HepG2 (cell line): ENCODE results near the gene FBXO5. TPM values are rescaled to one million over a fixed set of nuclear protein-coding genes. Genes with fewer than 3 reads are reported as not detected.
A peak's percentile ranks its signal among the peaks of the same experiment; 100 is the strongest.

Source experiments
- ATAC-seq: fragments of 200-7000 bp; cut with Tn5 transposase; 3 replicates; pipeline ENCODE4 v1.9.1; 2020; ENCODE audit warnings: mild to moderate bottlenecking, moderate library complexity
- BruUV-seq: library from RNA; stranded (reverse); fragments of 400-500 nt; replicated peaks from 2 replicates; lab custom pipeline; 2021; lab: Mats Ljungman, UMichigan
- CTCF ChIA-PET: fragments of 300-600 bp; formaldehyde crosslinking; extraction: SDS; loops from one replicate; lab custom pipeline; 2021; ENCODE audit warnings: low total read pairs, inconsistent platforms, low intra/inter-chr PET ratio; lab: Yijun Ruan, JAX
- POLR2A ChIA-PET: fragments of 350-600 bp; sonication (Branson Sonifier 250); formaldehyde crosslinking; loops from one replicate; lab custom pipeline; 2020; ENCODE audit warnings: antibody characterized with exemption, inconsistent platforms; lab: Yijun Ruan, JAX
- DNase-seq: peaks from one replicate; pipeline ENCODE4 v3.0.0-alpha.2; 2015; ENCODE audit warnings: low spot score
- FAIRE-seq: peaks from 3 replicates; lab custom pipeline; 2011; peaks lifted over from hg19 to GRCh38; lab: Jason Lieb, UNC
- H2AFZ ChIP-seq: one replicate; pipeline ENCODE4 v1.6.1; 2011; ENCODE audit warnings: low read length, inconsistent platforms
- H3K27ac ChIP-seq: fragments of 300-600 bp; 3 replicates; pipeline ENCODE4 v1.8.0; 2011; ENCODE audit warnings: mixed run types, mild to moderate bottlenecking, mixed read lengths, low read length, inconsistent platforms; ENCODE audit not compliant: insufficient read depth; ENCODE audit errors: extremely low read length
- H3K27me3 ChIP-seq, 2 experiments: fragments of 200-600 bp in 1 of 2; 2 replicates in 1 of 2; 3 replicates in 1 of 2; pipeline versions ENCODE4 v1.6.0 to v1.8.0; 2011; ENCODE audit warnings: low read length in 2 of 2, mild to moderate bottlenecking in 2 of 2, moderate library complexity in 2 of 2, inconsistent platforms in 1 of 2; ENCODE audit not compliant: insufficient read depth in 2 of 2, control insufficient read depth in 1 of 2
- H3K36me3 ChIP-seq, 2 experiments: fragments of 200-600 bp in 1 of 2; replicated peaks in 1 of 2; 2 replicates in 1 of 2; 3 replicates in 1 of 2; pipeline versions ENCODE4 v1.5.1 to v1.8.0; 2011; ENCODE audit warnings: low read length in 2 of 2, inconsistent platforms in 1 of 2; ENCODE audit not compliant: insufficient read depth in 2 of 2, control insufficient read depth in 1 of 2
- H3K4me1 ChIP-seq: 2 replicates; pipeline ENCODE4 v1.5.1; 2012; ENCODE audit warnings: low read length, inconsistent platforms; ENCODE audit not compliant: insufficient read depth
- H3K4me2 ChIP-seq: 2 replicates; pipeline ENCODE4 v1.6.0; 2011; ENCODE audit warnings: low read depth, low read length, inconsistent platforms
- H3K4me3 ChIP-seq, 3 experiments: fragments of 200-600 bp in 1 of 3; sonication (generic), shearing (Covaris generic) in 1 of 3; replicated peaks in 1 of 3; 2 replicates each; pipeline ENCODE4 v1.5.1; 2011 to 2016; ENCODE audit warnings: low read length in 3 of 3, inconsistent platforms in 2 of 3, low read depth in 2 of 3, mild to moderate bottlenecking in 2 of 3, control low read depth in 1 of 3, mixed read lengths in 1 of 3; ENCODE audit not compliant: insufficient read depth in 1 of 3
- H3K79me2 ChIP-seq: one replicate; pipeline ENCODE4 v1.6.1; 2011; ENCODE audit warnings: low read length, inconsistent platforms; ENCODE audit not compliant: insufficient read depth
- H3K9ac ChIP-seq: 2 replicates; pipeline ENCODE4 v1.6.0; 2011; ENCODE audit warnings: mild to moderate bottlenecking, low read depth, low read length, inconsistent platforms; ENCODE audit not compliant: insufficient read depth
- H3K9me3 ChIP-seq: 2 replicates; pipeline ENCODE4 v1.5.1; 2012; ENCODE audit warnings: mild to moderate bottlenecking, low read length
- H4K20me1 ChIP-seq: 2 replicates; pipeline ENCODE4 v1.6.0; 2011; ENCODE audit warnings: inconsistent platforms, mild to moderate bottlenecking, low read length, moderate library complexity; ENCODE audit not compliant: insufficient read depth
- ATF2 ChIP-seq: sonication (generic); formaldehyde crosslinking; IDR thresholded peaks from 2 replicates; pipeline ENCODE4 v1.4.0; 2020; ENCODE audit warnings: missing genetic modification reagents
- ATF7 ChIP-seq, 2 experiments: fragments of 450-650 bp in 1 of 2; sonication (generic) in 1 of 2; formaldehyde crosslinking in 1 of 2; IDR thresholded peaks; 2 replicates each; pipeline versions ENCODE4 v1.4.0 to v1.6.1; 2016 to 2020; ENCODE audit warnings: antibody characterized with exemption in 1 of 2, mild to moderate bottlenecking in 1 of 2, missing genetic modification reagents in 1 of 2
- CREB1 ChIP-seq, 2 experiments: fragments of 450-650 bp in 1 of 2; IDR thresholded peaks; 2 replicates each; pipeline ENCODE4 v1.6.1; 2016 to 2017; ENCODE audit warnings: control low read depth in 1 of 2, mild to moderate bottlenecking in 1 of 2, missing compliant biosample characterization in 1 of 2, missing genetic modification characterization in 1 of 2
- GABPA ChIP-seq, 2 experiments: IDR thresholded peaks; 2 replicates each; pipeline ENCODE4 v1.6.1; 2011 to 2016; ENCODE audit warnings: low read depth in 2 of 2, low read length in 1 of 2, missing biosample characterization in 1 of 2, missing genetic modification characterization in 1 of 2
- HNRNPH1 ChIP-seq: fragments of 200-400 bp; formaldehyde crosslinking; optimal IDR thresholded peaks from 2 replicates; pipeline ENCODE3; 2017; ENCODE audit warnings: mild to moderate bottlenecking, low read depth, low read length
- KLF6 ChIP-seq: IDR thresholded peaks from 2 replicates; pipeline ENCODE4 v1.8.0; 2016; ENCODE audit warnings: missing biosample characterization, missing genetic modification reagents
- MED8 ChIP-seq: sonication (generic); formaldehyde crosslinking; IDR thresholded peaks from 2 replicates; pipeline ENCODE4 v1.8.1; 2023; ENCODE audit warnings: mild to moderate bottlenecking, missing genetic modification reagents; ENCODE audit not compliant: insufficient replicate concordance
- PREB ChIP-seq: sonication (generic); formaldehyde crosslinking; IDR thresholded peaks from 2 replicates; pipeline ENCODE4 v1.4.0; 2020; ENCODE audit warnings: missing genetic modification reagents
- RFX1 ChIP-seq: fragments of 450-650 bp; IDR thresholded peaks from 2 replicates; pipeline ENCODE4 v1.6.1; 2017
- ZEB1 ChIP-seq: IDR thresholded peaks from 2 replicates; pipeline ENCODE4 v1.6.1; 2012; ENCODE audit warnings: mild to moderate bottlenecking, low read depth, inconsistent platforms; ENCODE audit not compliant: insufficient replicate concordance
- ZNF205 ChIP-seq: IDR thresholded peaks from 2 replicates; pipeline ENCODE4 v1.6.1; 2018; ENCODE audit warnings: missing biosample characterization, missing genetic modification reagents
- ZNF207 ChIP-seq: fragments of 450-650 bp; IDR thresholded peaks from 2 replicates; pipeline ENCODE4 v1.6.1; 2016; ENCODE audit warnings: antibody characterized with exemption, borderline replicate concordance
- ZNF232 ChIP-seq: sonication (generic); formaldehyde crosslinking; IDR thresholded peaks from 2 replicates; pipeline ENCODE4 v1.4.0; 2020; ENCODE audit warnings: missing genetic modification reagents, borderline replicate concordance
- ZNF33B ChIP-seq: sonication (generic); formaldehyde crosslinking; IDR thresholded peaks from 2 replicates; pipeline ENCODE4 v1.5.1; 2020; ENCODE audit warnings: mild to moderate bottlenecking, missing genetic modification reagents
- ZSCAN9 ChIP-seq: IDR thresholded peaks from 2 replicates; pipeline ENCODE4 v1.6.1; 2016; ENCODE audit warnings: borderline replicate concordance
- WGBS: methylation state at CpG from one replicate; pipeline ENCODE4 v1.1.6; 2017; ENCODE audit warnings: low lambda C conversion rate; 5-methylcytosine and 5-hydroxymethylcytosine counted together
- in situ Hi-C: cut with HindIII; loops from 2 replicates; pipeline ENCODE4 v1.10.0; 2017; ENCODE audit warnings: low pct_unique_long_range_greater_than_20kb; ENCODE audit not compliant: extremely low pct_ligation_motif_present
- intact Hi-C: fragments of 100-400 bp; cut with micrococcal nuclease; formaldehyde crosslinking; loops from one replicate; pipeline ENCODE4 v1.10.0; 2022; ENCODE audit not compliant: unreplicated experiment
- polyA plus RNA-seq, 8 experiments: library from polyadenylated mRNA; depleted of rRNA in 3 of 8; stranded (reverse) in 7 of 8; unstranded in 1 of 8; fragments of >200 nt; fragmentation: Illumina TruSeq in 4 of 8; extraction: Trizol in 4 of 8; gene quantifications; 2 replicates each; pipeline versions ENCODE4 v1.2.1 to v1.2.3, GENCODE V29; 2011 to 2016; ENCODE audit warnings: low read depth in 4 of 8, missing spikeins in 1 of 8, mixed read lengths in 1 of 8; ENCODE audit not compliant: insufficient read depth in 1 of 8
- total RNA-seq, 5 experiments: library from RNA; depleted of rRNA; stranded (reverse); fragments of >200 nt; fragmentation: Illumina TruSeq; extraction: Trizol; gene quantifications; 2 replicates each; pipeline ENCODE4 v1.2.3, GENCODE V29; 2016; ENCODE audit warnings: low read depth in 1 of 5

Gene FBXO5
- total and polyA plus RNA-seq, 2 of the 13 experiments (the other 11 are each of a cell fraction or from before 2014, with no cell fraction given), result 15.8 to 41.5 TPM

- no peak for TF ChIP-seq GABPA (IDR thresholded peaks at IDR 0.05; ENCODE audit: low read depth, low read length)
- 0 out of 2 replicates have a peak, but pooled peaks have one; percentile 22 for TF ChIP-seq GABPA (CRISPR knock-in tag; IDR thresholded peaks at IDR 0.05; ENCODE audit: low read depth)
- TF ChIP-seq PREB, result no peak
- TF ChIP-seq ATF2 (CRISPR knock-in tag), result no peak
Observed at GRCh38 chr6:153023977-153024708, 41.3 kb upstream of the FBXO5 start (continued).

- Histone ChIP-seq H4K20me1 (no peaks in the 10 kb centered on the region), H3K27ac (no peak overlapping the region), H2AFZ (no peak overlapping the region), H3K36me3 (no peaks in the 10 kb centered on the region), H3K4me1 (no peaks in the 10 kb centered on the region), H3K4me3 (no peak overlapping the region)
- WGBS, result 2% methylated on average over 3 of the region's 3 CpGs
- in situ Hi-C loops, result no loop called here
- POLR2A ChIA-PET, result no interaction called here
- TF ChIP-seq ZNF33B (CRISPR knock-in tag) (no peak), ZNF207 (no peak), ZSCAN9 (CRISPR knock-in tag) (no peak), ATF7 (IDR thresholded peaks at IDR 0.05) (peak; percentile 92), ATF7 (CRISPR knock-in tag; IDR thresholded peaks at IDR 0.05) (no peak), GABPA (IDR thresholded peaks at IDR 0.05; ENCODE audit: low read depth, low read length) (no peak), GABPA (CRISPR knock-in tag; IDR thresholded peaks at IDR 0.05; ENCODE audit: low read depth) (no peak), CREB1 (IDR thresholded peaks at IDR 0.05) (0 out of 2 replicates have a peak, but pooled peaks have one; percentile 20), CREB1 (CRISPR knock-in tag; IDR thresholded peaks at IDR 0.05) (no peak), ZNF232 (CRISPR knock-in tag) (no peak), ZEB1 (no peak), HNRNPH1 (no peak), ZNF205 (CRISPR knock-in tag) (no peak), RFX1 (no peak), KLF6 (CRISPR knock-in tag) (no peak), MED8 (CRISPR knock-in tag) (no peak)
- TF ChIP-seq, all 625 proteins: peak for 2
- peaks cover 0 to 11% of the 10 kb centered on the region in 2 experiments; a peak in 1 of 5 replicates for H3K27me3 ChIP-seq
- H3K79me2 ChIP-seq, result no peaks in the 10 kb centered on the region
- intact Hi-C loops, result no loop called here
- FAIRE-seq (no peak), ATAC-seq (no peak), DNase-seq (no peak)
- BruUV-seq, result no TSS peak
- CTCF ChIA-PET, result no interaction called here
- no peak overlapping the region for H3K9ac ChIP-seq
- no peak overlapping the region for H3K4me2 ChIP-seq
- H3K9me3 ChIP-seq, result no peaks in the 10 kb centered on the region
Observed at GRCh38 chr6:153018355-153018754, 35.5 kb upstream of the FBXO5 start.
